Measurements from ENCODE around the gene PTMS.
A peak's percentile ranks its signal among the peaks of the same experiment; 100 is the strongest.

Gene PTMS

GRCh38 chr12:6752167-6752920 is 13.8 kb upstream of the PTMS start:
- H3K27me3 ChIP-seq (ENCODE audit: insufficient read depth, poor library complexity, severe bottlenecking): no peaks in the 10 kb centered on the region
- peak overlapping the region; percentile 77 for H3K27ac ChIP-seq (ENCODE audit: poor library complexity, severe bottlenecking)
- H3K9me3 ChIP-seq (ENCODE audit: severe bottlenecking): no peaks in the 10 kb centered on the region
- ATAC-seq (ENCODE audit: low read depth): peak; percentile 15; the same call in 2 of the 3 replicates
- peak; percentile 7 for TF ChIP-seq CTCF (IDR thresholded peaks at IDR 0.05; ENCODE audit: poor library complexity, severe bottlenecking)
- H3K4me3 ChIP-seq (ENCODE audit: severe bottlenecking): peak overlapping the region; percentile 86
- peaks cover 44% of the 10 kb centered on the region for H3K36me3 ChIP-seq (ENCODE audit: low read depth)
- no peak for DNase-seq (ENCODE audit: low spot score)
- H3K4me1 ChIP-seq (ENCODE audit: insufficient read depth, poor library complexity, severe bottlenecking): no peaks in the 10 kb centered on the region

DNA sequence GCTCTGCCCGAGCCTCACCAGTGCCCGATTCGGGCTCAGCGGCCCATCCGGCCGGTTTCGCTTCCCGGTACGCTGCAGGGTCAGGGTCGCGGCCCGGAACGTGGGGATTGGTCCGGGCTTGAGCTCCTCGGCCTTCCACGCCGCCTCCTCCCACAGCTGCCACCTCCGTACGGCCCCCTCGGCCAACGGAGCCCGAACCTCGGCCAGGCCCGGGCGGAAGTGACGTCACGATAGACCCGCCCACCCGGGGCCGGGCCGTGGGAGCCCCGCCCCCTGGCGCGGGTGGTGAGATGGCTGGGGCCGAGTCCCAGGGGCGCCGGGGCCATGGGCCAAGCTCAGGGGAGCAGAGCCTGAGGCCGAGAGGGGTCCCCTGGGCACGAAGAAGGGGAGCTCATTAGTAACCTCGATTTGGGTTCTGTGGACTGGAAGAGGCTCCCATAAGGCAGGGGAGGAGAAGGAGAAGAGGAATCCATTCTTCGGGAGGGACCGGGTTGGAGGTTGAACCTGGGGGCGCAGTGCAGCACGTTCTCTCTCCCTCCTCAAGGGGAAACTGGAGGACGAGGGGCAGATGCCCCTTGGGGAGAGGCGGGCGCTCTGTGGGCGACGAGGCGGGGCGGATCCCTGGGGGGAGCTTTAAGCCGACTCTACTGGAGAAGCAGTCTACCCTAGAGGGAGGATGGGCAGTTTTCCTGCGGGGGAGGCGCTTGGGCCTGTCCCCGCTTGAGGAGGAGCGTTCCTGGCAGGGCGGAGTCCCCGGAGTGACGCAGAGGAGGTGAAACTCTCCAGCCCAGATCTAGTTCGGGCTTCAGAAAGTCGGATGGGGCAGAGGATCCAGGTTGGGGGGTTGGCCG is 13.0 kb upstream of the PTMS start, which contains the start of gene MLF2:
Gene MLF2, minus strand, starts transcription at position 221 of the 851 bp plus-strand sequence. CDS start 807 bp downstream, outside the sequence.
- peak; percentile 98 for TF ChIP-seq CTCF (IDR thresholded peaks at IDR 0.05; ENCODE audit: poor library complexity, severe bottlenecking)
- Histone ChIP-seq H3K9me3 (ENCODE audit: severe bottlenecking) (no peaks in the 10 kb centered on the region), H3K27me3 (ENCODE audit: insufficient read depth, poor library complexity, severe bottlenecking) (no peaks in the 10 kb centered on the region), H3K4me3 (ENCODE audit: severe bottlenecking) (peak within 1 kb of the TSS; percentile 86), H3K4me1 (ENCODE audit: insufficient read depth, poor library complexity, severe bottlenecking) (no peaks in the 10 kb centered on the region), H3K27ac (ENCODE audit: poor library complexity, severe bottlenecking) (peak within 1 kb of the TSS; percentile 77), H3K36me3 (ENCODE audit: low read depth) (peaks cover 36% of the 10 kb centered on the region)
- DNase-seq (ENCODE audit: low spot score): peak; percentile 97
- peak; percentile 94 for ATAC-seq (ENCODE audit: low read depth)

DNA sequence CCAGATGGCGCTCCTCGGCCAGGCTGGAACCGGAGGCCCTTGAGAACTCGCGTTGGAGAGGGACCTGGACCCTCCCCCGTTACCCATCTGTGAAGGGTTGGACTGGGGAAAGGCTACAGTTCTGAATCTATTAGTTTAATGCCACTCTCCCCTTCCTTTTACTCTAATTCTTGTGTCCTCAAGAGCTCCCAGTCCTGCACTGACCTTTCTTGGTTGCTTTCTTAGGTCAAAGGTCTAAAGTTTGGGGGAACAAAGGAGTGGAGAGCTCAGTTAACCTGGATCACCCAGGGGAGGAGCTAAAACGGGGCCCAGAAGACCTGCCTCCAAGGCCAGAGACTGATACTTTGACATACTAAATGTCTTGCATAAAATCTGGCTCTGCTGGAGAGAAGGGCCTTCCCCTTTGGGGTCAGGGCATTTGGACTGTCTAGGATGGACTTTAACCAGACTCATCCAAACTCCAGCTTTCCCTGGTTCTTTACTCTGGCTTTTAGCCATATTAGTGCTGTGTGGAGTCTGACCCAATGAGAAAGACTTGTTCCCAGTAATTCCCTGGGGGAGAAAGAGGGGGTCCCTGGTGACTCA is 12.3 kb upstream of the PTMS start:
- no peaks in the 10 kb centered on the region for H3K27me3 ChIP-seq (ENCODE audit: insufficient read depth, poor library complexity, severe bottlenecking)
- no peaks in the 10 kb centered on the region for H3K4me1 ChIP-seq (ENCODE audit: insufficient read depth, poor library complexity, severe bottlenecking)
- no peaks in the 10 kb centered on the region for H3K9me3 ChIP-seq (ENCODE audit: severe bottlenecking)
- no peak overlapping the region for H3K4me3 ChIP-seq (ENCODE audit: severe bottlenecking)
- DNase-seq (ENCODE audit: low spot score): no peak
- H3K36me3 ChIP-seq (ENCODE audit: low read depth): peaks cover 29% of the 10 kb centered on the region
- peak; percentile 85 for TF ChIP-seq CTCF (IDR thresholded peaks at IDR 0.05; ENCODE audit: poor library complexity, severe bottlenecking)
- peak overlapping the region; percentile 77 for H3K27ac ChIP-seq (ENCODE audit: poor library complexity, severe bottlenecking)
- ATAC-seq (ENCODE audit: low read depth): no peak

DNA sequence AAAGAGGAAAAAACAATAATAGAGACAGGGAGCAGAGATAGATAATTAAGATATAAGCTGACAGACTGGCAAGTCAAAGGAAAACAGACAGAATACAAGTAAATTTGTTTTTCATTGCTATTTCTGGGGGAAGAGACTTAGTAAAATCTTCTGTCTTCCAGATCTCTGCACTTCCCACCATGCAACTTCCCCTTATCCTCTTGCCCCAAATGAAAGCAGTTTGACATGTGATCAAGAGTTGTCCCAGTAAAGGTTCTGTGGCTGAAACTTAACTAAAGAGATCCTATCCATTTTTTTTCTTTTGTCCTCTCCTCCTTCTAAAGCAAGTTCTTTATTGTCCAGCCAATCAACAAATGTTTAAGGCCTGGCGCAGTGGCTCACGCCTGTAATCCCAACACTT is 11.8 kb upstream of the PTMS start:
- Histone ChIP-seq H3K27me3 (ENCODE audit: insufficient read depth, poor library complexity, severe bottlenecking) (no peaks in the 10 kb centered on the region), H3K27ac (ENCODE audit: poor library complexity, severe bottlenecking) (no peak overlapping the region), H3K4me3 (ENCODE audit: severe bottlenecking) (no peak overlapping the region), H3K36me3 (ENCODE audit: low read depth) (peaks cover 23% of the 10 kb centered on the region), H3K4me1 (ENCODE audit: insufficient read depth, poor library complexity, severe bottlenecking) (no peaks in the 10 kb centered on the region), H3K9me3 (ENCODE audit: severe bottlenecking) (no peaks in the 10 kb centered on the region)
- ATAC-seq (ENCODE audit: low read depth) (no peak), DNase-seq (ENCODE audit: low spot score) (no peak)
- no peak for TF ChIP-seq CTCF (IDR thresholded peaks at IDR 0.05; ENCODE audit: poor library complexity, severe bottlenecking)
